HPDE6-E6E7 (cell line): ENCODE data around the gene DOCK2.

Source experiments
- DNase-seq: peaks from one replicate; pipeline ENCODE4 v3.0.0; 2011; ENCODE audit warnings: missing footprints; ENCODE audit errors: extremely low spot score

Gene DOCK2

GRCh38 chr5:169905017-169905416, 267.9 kb downstream of the DOCK2 start:
- no peak for DNase-seq

DNA sequence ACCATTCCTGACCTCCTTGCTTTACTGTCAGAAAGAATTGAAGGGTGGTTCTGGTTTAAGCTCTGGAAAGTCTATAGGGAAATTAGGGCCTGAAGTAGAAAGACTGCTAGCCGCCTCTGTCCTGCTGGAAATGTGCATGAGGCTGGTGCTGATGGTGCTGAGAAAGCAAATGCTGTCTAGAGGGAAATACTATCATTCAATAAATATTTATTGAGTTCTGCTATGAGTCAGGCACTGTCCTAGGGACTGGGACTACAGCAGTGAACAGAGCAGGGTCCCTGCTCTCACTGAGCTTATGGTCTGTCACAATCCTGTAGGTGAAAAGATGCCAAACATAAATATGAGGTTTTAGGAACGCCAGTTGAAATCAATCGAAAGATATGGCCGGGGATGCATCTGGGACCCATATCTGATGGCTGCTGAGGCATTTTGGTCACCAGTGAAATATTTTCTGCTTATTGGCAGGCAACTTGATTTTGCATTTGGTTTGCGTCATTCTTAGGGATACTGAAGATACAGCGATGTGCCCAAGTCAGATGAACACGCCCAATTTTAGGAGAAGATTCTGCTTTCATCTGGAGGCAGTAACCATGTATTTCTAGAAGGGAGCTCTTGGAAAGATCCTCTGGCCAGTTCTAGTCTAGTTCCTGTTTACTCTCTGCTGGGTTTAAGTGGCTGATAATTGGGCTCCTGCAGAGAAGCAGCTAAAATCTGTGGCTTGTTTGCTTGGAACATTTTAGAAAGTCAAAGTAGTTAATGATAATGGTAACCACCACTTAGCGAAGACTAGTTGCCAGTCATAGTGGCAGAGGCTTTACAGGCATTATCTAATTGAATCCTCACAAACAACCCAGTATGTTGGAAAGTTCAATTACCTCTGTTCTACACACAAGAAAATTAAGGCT, 269.9 kb downstream of the DOCK2 start:
- no peak for DNase-seq

DNA sequence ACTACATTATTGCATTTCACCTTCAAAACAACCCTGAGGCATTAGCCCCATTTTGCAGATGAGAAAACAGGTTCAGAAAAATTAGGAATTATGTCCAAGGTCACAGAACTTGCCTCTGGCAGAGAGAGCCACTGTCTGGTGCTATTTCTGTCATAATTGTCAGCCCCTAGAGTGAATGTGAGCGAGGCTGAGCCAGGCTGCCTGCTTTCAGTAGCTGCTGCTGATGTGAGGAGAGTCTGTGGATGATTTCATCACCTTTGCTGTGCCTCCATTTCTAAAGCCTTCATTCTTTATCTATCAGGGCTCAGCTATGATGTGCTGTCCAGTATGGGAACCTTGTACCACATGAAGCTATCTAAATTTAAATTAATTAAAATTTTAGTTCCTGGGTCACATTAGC, 271.8 kb downstream of the DOCK2 start:
- DNase-seq, result no peak

DNA sequence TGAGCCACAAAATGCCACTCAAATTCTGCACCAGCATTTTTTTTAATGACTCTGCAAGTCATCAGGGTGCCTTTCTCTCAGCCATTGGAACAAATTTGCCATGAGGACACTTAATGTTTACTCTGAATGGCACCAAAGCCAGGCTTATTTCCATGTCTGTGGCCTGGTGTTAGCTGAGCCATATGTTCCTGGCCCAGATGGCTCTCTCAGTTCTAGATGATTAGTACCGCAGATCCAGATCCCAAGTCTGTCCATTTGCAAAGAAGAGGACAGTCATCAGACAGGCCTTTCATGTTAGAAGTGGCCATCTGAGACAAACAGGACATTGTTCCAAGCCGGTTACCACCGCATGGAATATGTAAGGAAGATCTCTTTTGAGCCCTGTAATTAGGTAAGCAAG, 272.9 kb downstream of the DOCK2 start:
- no peak for DNase-seq

- no peak for DNase-seq
Measured at GRCh38 chr5:169910393-169910792, 273.3 kb downstream of the DOCK2 start.

- DNase-seq, result peak; percentile 33
Measured at GRCh38 chr5:169911448-169912212, 274.6 kb downstream of the DOCK2 start.

DNA sequence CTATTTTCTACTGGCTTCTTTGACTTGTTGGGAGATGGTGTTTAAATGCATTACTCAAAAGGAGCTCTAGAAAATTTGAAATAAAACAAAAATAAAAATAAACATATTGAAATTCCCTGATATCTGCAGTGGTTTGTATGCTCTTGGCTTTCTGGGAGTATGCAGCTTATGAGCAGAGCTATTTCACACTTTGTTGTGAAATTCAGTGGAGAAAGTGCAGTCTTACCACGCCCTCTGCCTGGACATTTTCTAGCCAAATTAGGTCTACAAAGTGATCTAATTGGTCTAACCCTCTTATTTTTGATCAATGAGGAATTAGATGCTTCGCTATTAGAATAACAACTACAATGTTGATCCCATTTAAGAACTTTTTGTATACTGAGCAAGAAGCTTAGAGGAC, 276.4 kb downstream of the DOCK2 start:
- DNase-seq, result no peak

GRCh38 chr5:169914766-169915165, 277.7 kb downstream of the DOCK2 start:
- DNase-seq, result no peak

GRCh38 chr5:169917500-169917899, 280.4 kb downstream of the DOCK2 start:
- no peak for DNase-seq

GRCh38 chr5:169918228-169918627, 281.2 kb downstream of the DOCK2 start:
- DNase-seq, result no peak

DNA sequence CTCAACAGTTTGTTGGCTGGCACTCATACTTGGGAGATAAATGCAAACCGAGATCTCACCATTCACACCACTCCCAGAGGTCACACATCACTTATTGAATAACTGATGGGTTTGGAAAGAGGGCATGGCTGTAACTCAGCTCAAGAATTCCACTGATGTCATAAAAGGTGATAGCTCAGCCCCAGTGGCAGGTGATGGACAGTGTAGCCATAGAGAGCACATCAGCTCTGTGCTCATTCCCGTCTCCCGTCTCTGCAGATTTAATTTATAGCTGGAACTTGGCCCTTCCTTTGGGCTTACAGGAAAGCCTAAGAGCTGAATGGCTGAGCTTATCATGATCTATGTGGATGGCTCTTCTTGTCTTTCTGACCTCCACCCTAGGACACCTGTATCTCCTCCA, 283.4 kb downstream of the DOCK2 start:
- DNase-seq, result no peak

- DNase-seq, result no peak
Measured at GRCh38 chr5:169921384-169921783, 284.3 kb downstream of the DOCK2 start.

GRCh38 chr5:169921949-169922348, 284.9 kb downstream of the DOCK2 start:
- DNase-seq, result no peak

- no peak for DNase-seq
Measured at GRCh38 chr5:169922474-169922873, 285.4 kb downstream of the DOCK2 start.

GRCh38 chr5:169923988-169924387, 286.9 kb downstream of the DOCK2 start:
- no peak for DNase-seq

- no peak for DNase-seq
Measured at GRCh38 chr5:169933127-169933526, 296.1 kb downstream of the DOCK2 start.

DNA sequence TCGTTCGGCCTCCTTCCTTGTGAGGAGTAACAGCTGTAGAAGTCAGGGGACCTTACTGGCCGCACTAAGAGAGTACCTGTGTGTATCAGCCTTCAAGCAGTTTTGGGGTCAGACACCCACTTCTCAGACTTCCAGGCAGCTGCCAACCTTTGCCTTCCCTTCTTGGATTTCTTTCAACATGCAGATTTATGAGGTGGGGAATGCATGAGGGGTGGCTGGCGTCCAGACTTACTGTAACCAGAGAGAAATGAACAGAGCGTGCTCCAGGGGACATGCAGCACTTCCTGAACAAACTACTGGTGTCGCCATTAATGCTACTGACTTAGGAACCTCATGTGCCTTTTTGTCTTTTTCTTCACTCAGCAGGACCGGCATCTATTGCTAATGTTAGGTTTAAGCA, 296.5 kb downstream of the DOCK2 start:
- no peak for DNase-seq

DNA sequence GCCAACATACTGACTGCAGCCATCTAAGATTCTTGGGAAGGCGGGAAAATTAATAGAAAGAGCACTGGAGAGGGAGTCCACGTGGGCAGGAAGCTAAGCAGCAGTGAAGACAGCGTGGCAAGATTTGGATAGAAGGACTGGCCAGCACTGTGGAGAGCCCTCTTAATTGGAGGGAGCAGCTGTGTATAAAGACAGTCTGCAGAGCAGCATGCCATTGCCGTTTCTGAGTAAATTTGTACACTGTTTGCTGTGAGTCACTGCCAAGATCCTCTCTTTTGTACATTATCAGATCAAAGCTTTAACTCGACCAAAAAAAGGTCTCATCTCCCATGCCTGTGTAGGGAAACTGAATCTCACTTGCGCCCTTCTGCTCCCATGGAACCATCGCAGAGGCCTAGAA, 297.9 kb downstream of the DOCK2 start:
- no peak for DNase-seq

DNA sequence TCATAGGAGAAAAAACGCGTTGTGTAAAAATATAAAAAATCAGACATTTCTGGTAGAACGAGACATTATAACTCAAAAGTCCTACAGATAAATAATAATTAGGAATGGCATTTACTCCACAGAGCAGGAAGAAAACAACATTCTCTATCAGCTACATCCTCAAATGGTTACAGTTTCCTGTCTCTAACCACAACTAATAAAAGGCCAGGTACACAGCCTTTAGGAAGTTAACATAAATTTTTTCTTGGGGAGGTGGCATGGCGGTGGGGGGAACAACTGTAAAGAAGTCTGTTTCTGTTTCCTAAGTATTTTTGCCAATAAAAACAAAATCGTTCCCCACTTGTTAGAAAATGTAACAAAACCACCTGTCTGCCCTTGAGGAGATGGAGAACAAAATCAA, 298.7 kb downstream of the DOCK2 start:
- DNase-seq, result no peak

- no peak for DNase-seq
Measured at GRCh38 chr5:169938439-169938838, 301.4 kb downstream of the DOCK2 start.

- no peak for DNase-seq
Measured at GRCh38 chr5:169939731-169940130, 302.7 kb downstream of the DOCK2 start.

DNA sequence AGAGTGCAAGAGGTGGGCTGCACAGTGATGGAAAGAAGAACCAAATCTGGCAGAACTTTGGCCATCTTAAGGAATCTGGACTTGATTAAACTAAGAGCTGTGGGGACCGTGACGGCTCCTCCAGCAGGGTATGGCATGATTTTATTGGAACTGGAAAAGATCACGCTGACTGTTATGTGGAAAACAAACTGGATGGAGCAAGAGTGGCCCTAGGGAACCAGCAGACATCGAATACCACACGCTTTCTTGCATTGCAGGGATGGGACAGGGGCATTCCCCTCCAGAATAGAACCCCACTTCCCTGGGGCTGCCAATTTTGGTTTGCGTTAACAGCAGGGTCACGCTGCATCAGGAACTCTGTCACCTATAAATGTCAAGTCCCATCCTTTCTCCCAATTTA, 304.5 kb downstream of the DOCK2 start:
- no peak for DNase-seq

- DNase-seq, result no peak
Measured at GRCh38 chr5:169942181-169942580, 305.1 kb downstream of the DOCK2 start.
